Activated T-cell treated with anti-CD3 and anti-CD28 coated beads for 1 hour (primary cell): ENCODE results near the gene CLEC18C.
"Not testable (repeated sequence)": the region's sequence is repeated elsewhere in the genome, so short reads cannot be mapped to it uniquely, and the experiment has no call there.

Experiments
- DNase-seq: peaks from one replicate; pipeline ENCODE4 v3.0.0-alpha.2; 2020; ENCODE audit warnings: low read depth

CLEC18C gene

GRCh38 chr16:70218586-70218985, 45.0 kb downstream of the CLEC18C start:
- not testable (repeated sequence) for DNase-seq

DNA sequence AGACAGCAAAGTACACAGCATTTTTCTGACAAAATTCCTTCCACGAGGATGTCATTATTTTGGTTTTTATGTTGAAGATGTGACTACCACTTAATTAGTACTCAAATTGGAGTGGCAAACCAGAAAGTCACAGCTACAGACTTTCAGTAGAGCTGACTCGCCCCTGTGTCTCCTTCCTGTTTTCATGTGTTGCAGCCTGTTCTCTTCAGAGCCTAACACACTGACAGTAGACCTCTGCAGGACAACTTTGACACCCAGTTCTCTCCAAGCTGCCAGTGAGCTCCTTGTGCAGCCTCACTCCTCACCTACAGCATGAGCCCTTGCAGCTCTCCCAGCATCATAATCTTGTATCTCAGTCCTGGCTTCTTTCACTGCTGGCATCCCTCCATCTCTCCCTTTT, 49.0 kb downstream of the CLEC18C start:
- not testable (repeated sequence) for DNase-seq

DNA sequence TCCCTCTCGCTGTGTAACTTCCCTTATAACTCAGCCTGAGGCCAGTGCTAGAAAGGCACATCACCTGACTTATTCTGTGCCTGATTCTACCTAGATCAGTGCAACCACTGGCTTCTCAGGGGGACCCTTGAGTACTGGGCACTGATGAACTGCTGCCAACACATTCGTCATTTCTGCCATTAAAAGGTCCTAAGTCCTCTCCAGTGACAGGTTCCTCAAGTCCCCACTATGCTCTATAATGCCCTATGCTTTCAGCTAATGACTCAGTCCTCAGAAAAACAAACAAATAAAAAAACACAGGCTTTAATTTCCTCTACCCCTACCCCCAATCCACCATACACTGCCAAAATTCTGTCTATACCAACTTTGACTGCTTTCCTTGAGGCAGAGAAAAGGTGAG, 49.6 kb downstream of the CLEC18C start:
- not testable (repeated sequence) for DNase-seq

DNA sequence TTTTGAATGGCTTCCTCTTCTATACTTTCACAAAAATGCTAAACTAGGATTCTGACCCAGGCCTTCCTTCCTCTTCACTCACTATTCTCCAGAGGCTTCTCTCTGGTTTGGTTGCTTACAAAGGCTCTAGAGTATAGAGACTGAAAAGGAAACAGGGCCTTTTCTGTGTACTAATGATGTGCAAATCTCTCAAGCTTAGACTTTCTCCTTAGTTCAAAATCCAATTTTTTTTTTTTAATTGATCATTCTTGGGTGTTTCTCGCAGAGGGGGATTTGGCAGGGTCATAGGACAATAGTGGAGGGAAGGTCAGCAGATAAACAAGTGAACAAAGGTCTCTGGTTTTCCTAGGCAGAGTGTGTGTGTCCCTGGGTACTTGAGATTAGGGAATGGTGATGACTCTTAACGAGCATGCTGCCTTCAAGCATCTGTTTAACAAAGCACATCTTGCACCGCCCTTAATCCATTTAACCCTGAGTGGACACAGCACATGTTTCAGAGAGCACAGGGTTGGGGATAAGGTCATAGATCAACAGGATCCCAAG, 50.5 kb downstream of the CLEC18C start:
- not testable (repeated sequence) for DNase-seq

DNA sequence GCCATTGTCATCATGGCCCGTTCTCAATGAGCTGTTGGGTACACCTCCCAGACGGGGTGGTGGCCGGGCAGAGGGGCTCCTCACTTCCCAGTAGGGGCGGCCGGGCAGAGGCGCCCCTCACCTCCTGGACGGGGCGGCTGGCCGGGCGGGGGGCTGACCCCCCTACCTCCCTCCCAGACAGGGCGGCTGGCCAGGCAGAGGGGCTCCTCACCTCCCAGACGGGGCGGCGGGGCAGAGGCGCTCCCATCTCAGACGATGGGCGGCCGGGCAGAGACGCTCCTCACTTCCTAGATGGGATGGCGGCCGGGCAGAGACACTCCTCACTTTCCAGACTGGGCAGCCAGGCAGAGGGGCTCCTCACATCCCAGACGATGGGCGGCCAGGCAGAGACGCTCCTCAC, 51.1 kb downstream of the CLEC18C start:
- not testable (repeated sequence) for DNase-seq

GRCh38 chr16:70225430-70225829, 51.8 kb downstream of the CLEC18C start:
- DNase-seq: not testable (repeated sequence)

DNA sequence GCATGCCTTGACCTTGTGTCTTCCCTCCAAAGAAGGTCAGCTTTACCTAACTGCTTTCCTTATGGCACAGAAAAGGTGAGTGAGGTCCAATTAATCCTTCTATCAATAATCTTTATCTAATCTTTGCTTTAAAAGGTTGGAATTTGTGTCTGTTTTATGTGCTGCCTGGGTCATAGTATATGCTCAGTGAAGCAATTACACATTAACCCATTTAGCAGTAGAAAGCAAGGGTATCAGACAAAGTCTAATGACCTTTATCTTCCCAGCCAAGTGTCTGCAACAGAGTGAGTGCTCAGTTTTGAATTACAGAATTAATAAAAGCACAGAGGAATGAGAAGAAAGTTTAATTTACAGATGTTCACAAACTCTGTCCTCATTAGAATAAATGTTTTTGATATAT, 52.4 kb downstream of the CLEC18C start:
- DNase-seq: not testable (repeated sequence)

DNA sequence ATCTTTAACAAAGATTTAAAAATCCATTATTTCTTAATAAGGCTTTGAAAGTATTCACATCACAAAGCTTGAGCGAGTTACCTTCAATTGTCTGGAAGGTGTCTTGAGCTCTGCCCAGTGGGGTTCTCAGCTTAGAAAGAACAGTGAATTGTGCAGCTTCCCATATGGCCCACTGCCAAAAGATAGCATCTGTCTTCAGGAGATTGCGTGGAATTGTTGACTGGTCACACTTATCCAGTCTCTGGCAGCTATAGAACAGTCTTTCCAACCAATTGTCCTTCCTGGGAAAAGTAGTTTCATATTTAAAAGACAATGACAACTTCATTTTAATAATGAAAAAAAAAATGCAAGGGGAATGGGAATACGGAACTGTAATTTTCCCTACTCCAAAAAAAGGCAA, 58.2 kb downstream of the CLEC18C start:
- not testable (repeated sequence) for DNase-seq
